Measurements from ENCODE around the gene SLC30A3.
"Not testable (repeated sequence)": the region's sequence is repeated elsewhere in the genome, so short reads cannot be mapped to it uniquely, and the experiment has no call there.

SLC30A3 gene

DNA sequence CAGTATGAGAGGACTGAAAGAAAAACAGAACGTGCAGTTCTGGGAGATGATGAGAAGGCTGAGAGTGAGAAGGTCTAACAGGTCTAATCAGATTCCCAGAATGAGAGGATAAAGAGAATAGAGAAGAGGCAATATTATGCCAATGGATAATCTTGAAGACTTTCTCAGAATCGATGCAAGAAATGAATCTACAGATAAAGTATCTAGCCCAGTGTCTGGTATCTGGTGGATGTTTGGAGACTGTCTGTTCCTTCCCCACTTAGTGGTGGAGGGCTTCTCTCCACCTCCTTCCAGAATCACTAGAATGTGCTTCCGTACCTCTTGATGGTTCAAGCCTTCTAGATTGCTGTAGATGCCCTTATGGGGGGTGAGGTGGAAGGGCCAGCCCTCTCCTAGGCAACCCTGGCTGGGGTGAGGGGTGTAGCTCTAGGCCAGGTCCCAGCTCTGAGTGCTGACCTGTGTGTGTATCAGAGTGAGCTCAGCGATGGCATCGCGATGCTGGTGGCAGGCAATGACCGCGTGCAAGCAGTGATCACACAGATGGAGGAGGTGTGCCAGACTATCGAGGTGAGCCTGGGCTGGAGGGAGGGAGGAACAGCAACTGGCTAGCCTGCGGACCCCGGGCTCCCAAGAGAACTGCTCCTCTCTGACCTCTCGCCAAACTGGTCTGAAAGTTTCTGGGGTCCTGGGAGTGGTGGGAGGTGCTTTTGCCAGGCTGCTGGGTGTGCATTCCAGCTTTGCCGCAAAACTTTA lies 41.8 kb upstream of the SLC30A3 start:
- no peak for DNase-seq (ENCODE audit: low read depth, low spot score)
- Histone ChIP-seq H3K4me1 (ENCODE audit: control insufficient read depth, insufficient read depth, low read length) (peaks cover 8% of the 10 kb centered on the region), H3K9me3 (ENCODE audit: control insufficient read depth, insufficient read depth, low read length) (no peaks in the 10 kb centered on the region), H3K4me3 (ENCODE audit: low read length) (no peak overlapping the region), H3K36me3 (ENCODE audit: control insufficient read depth, insufficient read depth, low read length) (no peaks in the 10 kb centered on the region), H3K27me3 (ENCODE audit: control insufficient read depth, insufficient read depth, low read length) (peaks cover 22% of the 10 kb centered on the region), H3K27ac (ENCODE audit: low read length) (no peak overlapping the region)
- no CpG with 5 or more reads among the region's 13 CpGs for WGBS (ENCODE audit: insufficient coverage, insufficient read length)

DNA sequence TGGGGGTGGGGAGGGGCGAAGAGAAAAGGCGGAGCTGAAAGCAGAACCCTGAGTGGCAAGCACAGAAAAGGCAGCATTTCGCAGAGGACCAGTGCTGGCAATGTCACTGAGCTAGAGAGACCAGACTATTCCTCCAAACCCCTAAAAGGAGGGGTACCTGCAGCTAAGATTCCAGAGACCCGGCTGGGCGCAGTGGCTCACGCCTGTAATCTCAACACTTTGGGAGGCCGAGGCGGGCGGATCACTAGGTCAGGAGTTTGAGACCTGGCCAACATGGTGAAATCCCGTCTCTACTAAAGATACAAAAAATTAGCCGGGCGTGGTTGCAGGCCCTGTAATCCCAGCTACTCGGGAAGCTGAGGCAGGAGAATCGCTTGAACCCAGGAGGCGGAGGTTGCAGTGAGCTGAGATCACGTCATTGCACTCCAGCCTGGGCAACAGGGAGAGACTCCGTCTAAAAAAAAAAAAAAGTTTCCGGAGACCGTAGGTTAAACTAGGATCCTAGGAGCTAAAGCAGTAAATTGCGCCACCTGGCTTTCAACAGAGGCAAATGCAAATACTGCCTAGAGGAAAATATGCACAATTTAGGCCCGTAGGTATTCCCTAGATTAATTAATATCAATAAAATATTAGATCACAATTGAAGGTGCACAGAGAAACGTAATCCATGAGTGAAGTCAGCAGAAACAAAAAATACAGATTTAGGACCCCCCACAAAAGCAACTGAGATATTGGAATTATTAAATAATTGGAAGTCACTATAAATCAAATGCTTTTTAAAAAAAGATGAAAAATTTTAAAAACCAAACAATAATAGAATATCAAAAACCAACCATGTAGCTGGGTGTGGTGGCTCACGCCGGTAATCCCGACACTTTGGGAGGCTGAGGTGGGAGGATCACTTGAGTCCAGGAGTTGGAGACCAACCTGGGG lies 40.5 kb upstream of the SLC30A3 start:
- no peak for DNase-seq (ENCODE audit: low read depth, low spot score)
- H3K36me3 ChIP-seq (ENCODE audit: control insufficient read depth, insufficient read depth, low read length), result no peaks in the 10 kb centered on the region
- no peak overlapping the region for H3K27ac ChIP-seq (ENCODE audit: low read length)
- H3K9me3 ChIP-seq (ENCODE audit: control insufficient read depth, insufficient read depth, low read length), result no peaks in the 10 kb centered on the region
- H3K4me3 ChIP-seq (ENCODE audit: low read length), result no peak overlapping the region
- no CpG with 5 or more reads among the region's 25 CpGs for WGBS (ENCODE audit: insufficient coverage, insufficient read length)
- peaks cover 8% of the 10 kb centered on the region for H3K4me1 ChIP-seq (ENCODE audit: control insufficient read depth, insufficient read depth, low read length)
- peaks cover 21% of the 10 kb centered on the region for H3K27me3 ChIP-seq (ENCODE audit: control insufficient read depth, insufficient read depth, low read length)

GRCh38 chr2:27300606-27301005 lies 37.8 kb upstream of the SLC30A3 start:
- WGBS (ENCODE audit: insufficient coverage, insufficient read length), result no CpG with 5 or more reads among the region's 4 CpGs
- not testable (repeated sequence) for H3K4me1 ChIP-seq (ENCODE audit: control insufficient read depth, insufficient read depth, low read length); H3K36me3 ChIP-seq (ENCODE audit: control insufficient read depth, insufficient read depth, low read length); H3K27me3 ChIP-seq (ENCODE audit: control insufficient read depth, insufficient read depth, low read length); DNase-seq (ENCODE audit: low read depth, low spot score); H3K27ac ChIP-seq (ENCODE audit: low read length); H3K4me3 ChIP-seq (ENCODE audit: low read length); H3K9me3 ChIP-seq (ENCODE audit: control insufficient read depth, insufficient read depth, low read length)

GRCh38 chr2:27298391-27299080 lies 35.7 kb upstream of the SLC30A3 start:
- Histone ChIP-seq H3K4me3 (ENCODE audit: low read length) (no peak overlapping the region), H3K4me1 (ENCODE audit: control insufficient read depth, insufficient read depth, low read length) (no peaks in the 10 kb centered on the region; the same call in 1 of the 2 replicates), H3K9me3 (ENCODE audit: control insufficient read depth, insufficient read depth, low read length) (no peaks in the 10 kb centered on the region), H3K27ac (ENCODE audit: low read length) (no peak overlapping the region), H3K27me3 (ENCODE audit: control insufficient read depth, insufficient read depth, low read length) (no peaks in the 10 kb centered on the region), H3K36me3 (ENCODE audit: control insufficient read depth, insufficient read depth, low read length) (no peaks in the 10 kb centered on the region)
- no CpG with 5 or more reads among the region's 18 CpGs for WGBS (ENCODE audit: insufficient coverage, insufficient read length)
- no peak for DNase-seq (ENCODE audit: low read depth, low spot score)

DNA sequence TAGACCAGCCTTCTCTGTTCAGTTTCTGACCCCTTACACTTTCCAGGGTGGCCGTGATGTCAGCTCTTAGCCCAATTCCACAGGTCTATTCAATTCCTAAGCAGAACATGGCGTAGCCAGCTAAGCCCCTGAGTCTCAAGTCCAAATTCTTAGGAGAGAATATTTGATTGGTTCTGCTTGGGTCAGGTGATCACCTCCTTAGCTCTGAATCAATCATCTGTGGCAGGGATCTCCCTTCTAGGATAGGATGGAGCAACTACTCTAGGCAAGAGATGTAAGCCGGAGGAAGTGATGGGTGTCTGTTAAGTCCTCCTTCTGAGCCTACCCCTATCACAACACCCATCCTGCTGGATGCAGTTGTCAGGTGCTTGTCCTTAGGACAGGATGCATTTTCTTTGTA lies 34.3 kb upstream of the SLC30A3 start:
- Histone ChIP-seq H3K4me3 (ENCODE audit: low read length) (no peak overlapping the region), H3K4me1 (ENCODE audit: control insufficient read depth, insufficient read depth, low read length) (no peaks in the 10 kb centered on the region), H3K27me3 (ENCODE audit: control insufficient read depth, insufficient read depth, low read length) (no peaks in the 10 kb centered on the region), H3K36me3 (ENCODE audit: control insufficient read depth, insufficient read depth, low read length) (no peaks in the 10 kb centered on the region), H3K9me3 (ENCODE audit: control insufficient read depth, insufficient read depth, low read length) (no peaks in the 10 kb centered on the region), H3K27ac (ENCODE audit: low read length) (no peak overlapping the region)
- no peak for DNase-seq (ENCODE audit: low read depth, low spot score)
- WGBS (ENCODE audit: insufficient coverage, insufficient read length), result no CpG with 5 or more reads among the region's 3 CpGs

GRCh38 chr2:27296481-27296880 lies 33.6 kb upstream of the SLC30A3 start:
- Histone ChIP-seq H3K4me1 (ENCODE audit: control insufficient read depth, insufficient read depth, low read length) (no peaks in the 10 kb centered on the region), H3K4me3 (ENCODE audit: low read length) (no peak overlapping the region), H3K27me3 (ENCODE audit: control insufficient read depth, insufficient read depth, low read length) (no peaks in the 10 kb centered on the region), H3K9me3 (ENCODE audit: control insufficient read depth, insufficient read depth, low read length) (no peaks in the 10 kb centered on the region), H3K36me3 (ENCODE audit: control insufficient read depth, insufficient read depth, low read length) (no peaks in the 10 kb centered on the region), H3K27ac (ENCODE audit: low read length) (no peak overlapping the region)
- no CpG with 5 or more reads among the region's 4 CpGs for WGBS (ENCODE audit: insufficient coverage, insufficient read length)
- no peak for DNase-seq (ENCODE audit: low read depth, low spot score)

- no peaks in the 10 kb centered on the region for H3K9me3 ChIP-seq (ENCODE audit: control insufficient read depth, insufficient read depth, low read length)
- H3K27ac ChIP-seq (ENCODE audit: low read length), result no peak overlapping the region
- WGBS (ENCODE audit: insufficient coverage, insufficient read length), result no CpG with 5 or more reads among the region's 8 CpGs
- H3K4me1 ChIP-seq (ENCODE audit: control insufficient read depth, insufficient read depth, low read length), result no peaks in the 10 kb centered on the region
- no peaks in the 10 kb centered on the region for H3K27me3 ChIP-seq (ENCODE audit: control insufficient read depth, insufficient read depth, low read length)
- no peak overlapping the region for H3K4me3 ChIP-seq (ENCODE audit: low read length)
- no peak for DNase-seq (ENCODE audit: low read depth, low spot score)
- no peaks in the 10 kb centered on the region for H3K36me3 ChIP-seq (ENCODE audit: control insufficient read depth, insufficient read depth, low read length)
These were observed 32.1 kb upstream of the SLC30A3 start for GRCh38 chr2:27294928-27295327.

GRCh38 chr2:27291865-27292264 lies 29.0 kb upstream of the SLC30A3 start:
- Histone ChIP-seq H3K9me3 (ENCODE audit: control insufficient read depth, insufficient read depth, low read length) (no peaks in the 10 kb centered on the region), H3K27ac (ENCODE audit: low read length) (no peak overlapping the region), H3K4me1 (ENCODE audit: control insufficient read depth, insufficient read depth, low read length) (no peaks in the 10 kb centered on the region), H3K4me3 (ENCODE audit: low read length) (no peak overlapping the region), H3K27me3 (ENCODE audit: control insufficient read depth, insufficient read depth, low read length) (no peaks in the 10 kb centered on the region), H3K36me3 (ENCODE audit: control insufficient read depth, insufficient read depth, low read length) (no peaks in the 10 kb centered on the region)
- no CpG with 5 or more reads among the region's 6 CpGs for WGBS (ENCODE audit: insufficient coverage, insufficient read length)
- no peak for DNase-seq (ENCODE audit: low read depth, low spot score)

- H3K27me3 ChIP-seq (ENCODE audit: control insufficient read depth, insufficient read depth, low read length), result no peaks in the 10 kb centered on the region
- no peak overlapping the region for H3K4me3 ChIP-seq (ENCODE audit: low read length)
- no peak overlapping the region for H3K27ac ChIP-seq (ENCODE audit: low read length)
- H3K36me3 ChIP-seq (ENCODE audit: control insufficient read depth, insufficient read depth, low read length), result no peaks in the 10 kb centered on the region
- H3K9me3 ChIP-seq (ENCODE audit: control insufficient read depth, insufficient read depth, low read length), result no peaks in the 10 kb centered on the region
- no peaks in the 10 kb centered on the region for H3K4me1 ChIP-seq (ENCODE audit: control insufficient read depth, insufficient read depth, low read length)
- WGBS (ENCODE audit: insufficient coverage, insufficient read length), result no CpG with 5 or more reads among the region's 5 CpGs
- DNase-seq (ENCODE audit: low read depth, low spot score), result no peak
These were observed 27.7 kb upstream of the SLC30A3 start for GRCh38 chr2:27290549-27290948.

- H3K27me3 ChIP-seq (ENCODE audit: control insufficient read depth, insufficient read depth, low read length), result no peaks in the 10 kb centered on the region
- no CpG with 5 or more reads among the region's 3 CpGs for WGBS (ENCODE audit: insufficient coverage, insufficient read length)
- DNase-seq (ENCODE audit: low read depth, low spot score), result no peak
- no peaks in the 10 kb centered on the region for H3K36me3 ChIP-seq (ENCODE audit: control insufficient read depth, insufficient read depth, low read length)
- no peak overlapping the region for H3K27ac ChIP-seq (ENCODE audit: low read length)
- no peak overlapping the region for H3K4me3 ChIP-seq (ENCODE audit: low read length)
- H3K9me3 ChIP-seq (ENCODE audit: control insufficient read depth, insufficient read depth, low read length), result no peaks in the 10 kb centered on the region
- no peaks in the 10 kb centered on the region; the same call in 1 of the 2 replicates for H3K4me1 ChIP-seq (ENCODE audit: control insufficient read depth, insufficient read depth, low read length)
These were observed 25.8 kb upstream of the SLC30A3 start for GRCh38 chr2:27288610-27289009.

Measured in iPS DF 6.9 (cell line).